ENCODE results near the gene ZBTB7C. TPM values are rescaled to one million over a fixed set of nuclear protein-coding genes. Genes with fewer than 3 reads are reported as not detected.

The ZBTB7C gene
- total and polyA plus RNA-seq, 9 donors = 1.5 to 26.6 (median 15.7) TPM

GRCh38 chr18:48060970-48061369, 348.2 kb downstream of the ZBTB7C start:
- TF ChIP-seq POLR2A (IDR thresholded peaks at IDR 0.05) = no peak
- TF ChIP-seq EP300 (IDR thresholded peaks at IDR 0.05) = no peak
- no peak for TF ChIP-seq CTCF (IDR thresholded peaks at IDR 0.05)
- Histone ChIP-seq H3K27ac (no peak overlapping the region), H3K9me3 (no peaks in the 10 kb centered on the region), H3K4me3 (no peak overlapping the region), H3K36me3 (no peaks in the 10 kb centered on the region), H3K27me3 (no peaks in the 10 kb centered on the region), H3K4me1 (ENCODE audit: insufficient read depth) (peaks cover 6% of the 10 kb centered on the region)
- DNase-seq = no peak
- 59 to 76% (median 68%) methylated on average over 3 of the region's 3 CpGs for WGBS, 3 donors
- intact Hi-C loops (cut with DNase I) = no loop called here

- no peak overlapping the region for H3K27ac ChIP-seq
- WGBS, 3 donors = 80% methylated on average over 4 of the region's 4 CpGs
- intact Hi-C loops (cut with DNase I) = no loop called here
- H3K36me3 ChIP-seq = no peaks in the 10 kb centered on the region
- TF ChIP-seq CTCF (IDR thresholded peaks at IDR 0.05) (no peak), EP300 (IDR thresholded peaks at IDR 0.05) (no peak), POLR2A (IDR thresholded peaks at IDR 0.05) (no peak)
- no peaks in the 10 kb centered on the region for H3K27me3 ChIP-seq
- peak in 1 of 5 donors; percentile 28 for DNase-seq
- peaks cover 6% of the 10 kb centered on the region for H3K4me1 ChIP-seq (ENCODE audit: insufficient read depth)
- H3K4me3 ChIP-seq = no peak overlapping the region
- H3K9me3 ChIP-seq = no peaks in the 10 kb centered on the region
These were observed 348.8 kb downstream of the ZBTB7C start for GRCh38 chr18:48060346-48060745.

- Histone ChIP-seq H3K27me3 (no peaks in the 10 kb centered on the region), H3K27ac (no peak overlapping the region), H3K4me1 (ENCODE audit: insufficient read depth) (peaks cover 6% of the 10 kb centered on the region), H3K9me3 (no peaks in the 10 kb centered on the region), H3K4me3 (no peak overlapping the region), H3K36me3 (no peaks in the 10 kb centered on the region)
- intact Hi-C loops (cut with DNase I) = no loop called here
- DNase-seq = peak in 2 of 5 donors; percentile 40 to 52
- TF ChIP-seq POLR2A (IDR thresholded peaks at IDR 0.05) (no peak), CTCF (IDR thresholded peaks at IDR 0.05) (no peak), EP300 (IDR thresholded peaks at IDR 0.05) (no peak)
- 11 to 13% (median 13%) methylated on average over 5 of the region's 5 CpGs for WGBS, 3 donors
These were observed 349.6 kb downstream of the ZBTB7C start for GRCh38 chr18:48059455-48060010.

GRCh38 chr18:48058486-48058885, 350.7 kb downstream of the ZBTB7C start:
- peaks cover 7% of the 10 kb centered on the region for H3K4me1 ChIP-seq (ENCODE audit: insufficient read depth)
- no peaks in the 10 kb centered on the region for H3K27me3 ChIP-seq
- intact Hi-C loops (cut with DNase I) = no loop called here
- TF ChIP-seq EP300 (IDR thresholded peaks at IDR 0.05) (no peak), POLR2A (IDR thresholded peaks at IDR 0.05) (no peak), CTCF (IDR thresholded peaks at IDR 0.05) (no peak)
- H3K36me3 ChIP-seq = no peaks in the 10 kb centered on the region
- no peak overlapping the region for H3K4me3 ChIP-seq
- H3K27ac ChIP-seq = no peak overlapping the region
- WGBS, 3 donors = 92 to 96% (median 93%) methylated on average over 6 of the region's 6 CpGs
- no peaks in the 10 kb centered on the region for H3K9me3 ChIP-seq
- DNase-seq = peak in 1 of 5 donors; percentile 17
